ENCODE results near the gene CHFR.
"Not testable (repeated sequence)": the region's sequence is repeated elsewhere in the genome, so short reads cannot be mapped to it uniquely, and the experiment has no call there.

Gene CHFR

DNA sequence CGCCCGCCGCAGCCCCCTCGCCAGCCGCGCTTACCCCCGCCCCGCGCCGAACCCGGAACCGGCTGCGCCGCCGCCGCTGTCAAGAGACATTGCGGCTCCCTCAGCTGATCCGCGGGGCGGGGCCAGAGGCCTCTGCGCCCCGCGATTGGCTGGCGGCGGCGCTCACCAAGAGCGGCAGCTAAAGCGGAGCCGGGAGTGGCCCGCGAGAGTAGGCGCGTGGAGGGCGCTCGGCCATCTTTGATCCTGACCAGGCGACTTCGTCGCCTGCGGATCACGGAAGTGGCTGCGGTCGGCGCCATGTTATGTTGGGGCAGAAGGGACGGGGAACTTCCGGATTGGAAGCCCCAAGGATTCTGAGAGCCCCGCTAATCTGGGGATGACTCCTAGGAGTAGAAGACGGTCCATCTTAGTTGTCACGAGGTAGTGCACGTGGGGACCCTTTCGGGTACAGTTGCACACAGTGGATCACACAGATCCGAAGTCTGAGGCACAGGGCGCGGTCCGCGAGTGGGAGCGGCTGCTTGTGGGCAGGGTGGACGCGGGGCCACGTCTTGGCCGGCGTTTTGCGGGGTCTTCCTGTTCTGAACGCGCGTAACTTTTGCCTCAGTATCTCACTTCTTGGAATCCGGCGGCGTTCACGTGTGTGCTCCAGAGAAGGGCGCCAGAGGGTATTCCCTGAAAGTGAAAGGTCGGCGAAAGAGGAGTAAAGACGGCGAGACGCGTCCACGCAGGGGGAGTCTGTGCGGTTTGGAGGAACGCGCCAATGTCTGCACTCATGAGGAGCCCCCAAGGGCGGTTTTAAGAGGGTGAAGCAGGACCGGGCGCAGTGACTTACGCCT is at the start of gene CHFR:
Gene CHFR, minus strand, starts transcription at position 93 of the 839 bp plus-strand sequence. CDS start 277 bp downstream, outside the sequence.
- peak; percentile 96 for DNase-seq

DNA sequence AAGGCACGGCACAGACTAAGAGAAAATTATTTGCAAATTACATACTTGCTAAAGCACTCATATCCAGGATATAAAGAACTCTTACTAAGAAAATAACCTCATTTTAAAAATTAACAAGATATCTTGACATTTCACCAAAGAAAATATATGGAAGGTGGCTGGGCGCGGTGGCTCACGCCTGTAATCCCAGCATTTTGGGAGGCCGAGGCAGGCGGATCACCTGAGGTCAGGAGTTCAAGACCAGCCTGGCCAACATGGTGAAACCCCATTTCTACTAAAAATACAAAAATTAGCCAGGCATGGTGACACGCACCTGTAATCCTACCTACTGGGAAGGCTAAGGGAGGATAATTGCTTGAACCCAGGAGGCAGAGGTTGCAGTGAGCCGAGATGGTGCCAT is 49.5 kb upstream of the CHFR start:
- DNase-seq, result not testable (repeated sequence)

DNA sequence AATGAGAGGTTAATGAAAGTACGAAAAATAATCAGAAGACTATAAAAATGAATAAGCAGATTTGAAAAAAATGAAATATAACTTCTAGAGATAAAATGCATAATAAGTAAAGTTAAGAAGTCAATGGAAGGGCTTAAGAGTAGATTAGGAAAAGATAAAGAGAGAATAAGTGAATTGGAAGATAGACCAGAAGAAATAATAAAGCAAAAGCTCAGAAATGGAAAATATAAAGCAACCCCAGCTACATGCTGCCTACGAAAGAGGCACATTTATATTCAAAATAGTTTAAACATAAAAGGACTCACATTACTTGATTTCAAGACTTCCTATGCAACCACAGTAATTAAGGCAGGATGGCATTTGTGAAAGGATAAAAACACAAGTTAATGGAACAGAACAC is 48.8 kb upstream of the CHFR start:
- no peak for DNase-seq

DNA sequence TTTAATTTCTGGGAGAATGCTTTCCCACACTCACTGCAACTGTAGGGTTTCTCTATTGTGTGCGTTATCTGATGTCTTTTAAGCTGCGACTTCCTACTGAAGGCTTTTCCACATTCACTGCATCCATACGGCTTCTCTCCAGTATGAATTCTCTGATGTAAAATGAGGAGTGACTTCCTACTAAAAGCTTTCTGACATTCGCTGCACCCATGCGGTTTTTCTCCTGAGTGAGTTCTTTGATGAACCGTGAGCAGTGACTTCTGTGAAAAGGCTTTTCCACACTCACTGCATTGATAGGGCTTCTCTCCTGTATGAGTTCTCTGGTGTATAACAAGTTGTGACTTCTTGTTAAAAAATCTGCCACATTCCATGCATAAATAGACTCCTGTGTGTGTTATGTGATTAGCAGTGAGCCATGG is 39.0 kb upstream of the CHFR start:
- no peak for DNase-seq

GRCh38 chr12:132925597-132926414 is 38.4 kb upstream of the CHFR start:
- no peak for DNase-seq

GRCh38 chr12:132924356-132924755 is 37.0 kb upstream of the CHFR start:
- DNase-seq, result no peak

DNA sequence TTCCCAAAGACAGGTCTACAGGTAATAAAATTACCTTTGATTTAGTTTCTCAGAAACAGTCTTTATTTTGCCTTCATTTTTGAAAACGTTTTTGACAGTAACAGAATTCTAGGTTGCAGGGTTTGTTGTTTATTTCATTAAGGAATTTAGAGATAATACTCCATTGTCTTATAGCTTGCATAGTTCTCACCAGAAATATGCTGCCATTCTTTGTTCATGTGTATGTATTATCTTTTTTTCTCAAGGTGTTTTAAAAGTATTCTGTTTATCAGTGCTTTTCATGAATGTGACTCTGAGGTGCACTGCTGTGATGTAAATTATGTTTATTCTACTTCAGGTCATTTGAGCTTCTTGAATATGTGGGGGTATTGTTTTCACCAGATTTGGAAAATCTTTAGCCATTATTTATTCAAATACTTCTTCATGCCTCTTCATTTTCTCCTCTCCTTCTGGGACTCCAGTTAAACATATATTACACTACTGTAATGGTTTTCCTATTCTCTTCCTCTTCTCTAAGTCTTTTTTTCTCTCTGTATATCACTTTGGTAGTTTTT is 36.0 kb upstream of the CHFR start:
- no peak for DNase-seq

- DNase-seq, result no peak
These were observed 35.3 kb upstream of the CHFR start for GRCh38 chr12:132922676-132923075.

GRCh38 chr12:132921685-132922084 is 34.3 kb upstream of the CHFR start:
- no peak for DNase-seq

GRCh38 chr12:132918680-132919079 is 31.3 kb upstream of the CHFR start:
- DNase-seq, result no peak

GRCh38 chr12:132909030-132909368 is 21.6 kb upstream of the CHFR start:
- DNase-seq, result no peak

DNA sequence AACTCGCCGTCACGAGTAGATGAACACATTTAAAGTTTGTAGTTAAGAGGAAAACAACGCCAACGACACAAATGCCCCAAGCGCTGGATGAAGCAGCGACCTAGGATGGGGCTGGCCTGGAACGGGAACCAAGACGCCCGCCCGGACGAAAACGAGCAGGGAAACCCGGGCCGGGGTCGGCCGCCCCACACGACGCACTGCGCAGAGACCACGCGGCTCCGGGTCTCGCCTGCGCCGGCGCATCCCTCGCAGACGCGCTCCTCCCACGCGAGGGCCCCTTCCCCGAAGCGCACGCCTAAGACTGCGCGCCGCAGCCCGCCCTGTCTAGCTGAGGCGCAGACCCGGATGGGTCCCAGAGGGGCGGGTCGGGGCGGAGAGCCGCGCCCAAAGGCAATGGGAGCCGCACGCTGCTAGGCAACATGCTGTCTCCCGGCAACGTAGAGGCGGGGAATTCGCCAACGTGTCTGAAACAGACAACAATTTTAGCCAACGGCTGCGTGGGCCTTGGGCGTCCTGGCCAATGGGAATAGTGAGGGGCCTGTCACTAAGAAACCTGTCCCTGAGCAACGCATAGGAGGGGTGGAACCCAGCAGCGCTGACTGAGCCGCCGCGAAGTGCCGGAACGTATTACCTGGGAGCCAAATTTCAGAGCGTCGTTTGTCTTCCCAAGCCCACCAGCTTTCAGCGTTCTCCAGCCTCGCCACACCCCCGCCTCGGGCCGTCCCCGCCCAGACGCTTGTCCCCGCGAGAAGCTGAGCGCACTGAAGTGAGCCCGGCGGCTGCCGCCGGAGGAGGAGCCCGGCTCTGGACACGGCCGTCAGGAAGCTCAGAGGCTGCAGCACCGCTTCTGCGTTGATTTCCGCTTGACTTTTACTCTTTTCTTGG is 21.0 kb upstream of the CHFR start:
- peak; percentile 96 to 97 for DNase-seq

DNA sequence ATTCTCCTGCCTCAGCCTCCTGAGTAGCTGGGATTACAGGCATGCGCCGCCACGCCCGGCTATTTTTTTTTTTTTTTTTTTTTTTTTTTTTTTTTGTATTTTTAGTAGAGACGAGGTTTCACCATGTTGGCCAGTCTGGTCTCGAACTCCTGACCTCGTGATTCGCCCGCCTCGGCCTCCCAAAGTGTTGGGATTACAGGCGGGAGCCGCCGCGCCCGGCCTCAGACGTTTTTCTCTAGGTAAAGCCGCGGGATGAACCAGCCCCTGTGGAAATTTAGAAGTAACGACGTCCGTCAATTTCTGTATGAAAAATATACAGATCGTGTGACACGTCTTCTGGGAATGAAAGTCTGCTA is 20.4 kb upstream of the CHFR start:
- DNase-seq, result not testable (repeated sequence)

DNA sequence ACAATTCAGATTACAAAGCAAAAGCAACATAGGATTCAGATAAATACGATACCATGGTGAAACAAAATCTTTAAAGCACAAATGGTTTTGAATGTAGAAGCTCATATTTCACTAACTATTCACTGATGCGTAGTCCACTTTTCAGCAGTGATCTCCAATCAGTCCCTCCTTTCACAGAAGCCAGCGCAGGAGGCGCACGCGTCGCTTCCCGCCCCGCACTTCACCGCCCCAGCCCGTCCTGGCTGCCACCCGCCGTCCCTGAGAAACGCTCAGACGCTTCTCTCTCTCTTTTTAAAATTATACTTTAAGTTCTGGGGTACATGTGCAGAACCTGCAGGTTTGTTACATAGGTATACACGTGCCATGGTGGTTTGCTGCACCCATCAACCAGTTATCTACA is 19.8 kb upstream of the CHFR start:
- no peak for DNase-seq

DNA sequence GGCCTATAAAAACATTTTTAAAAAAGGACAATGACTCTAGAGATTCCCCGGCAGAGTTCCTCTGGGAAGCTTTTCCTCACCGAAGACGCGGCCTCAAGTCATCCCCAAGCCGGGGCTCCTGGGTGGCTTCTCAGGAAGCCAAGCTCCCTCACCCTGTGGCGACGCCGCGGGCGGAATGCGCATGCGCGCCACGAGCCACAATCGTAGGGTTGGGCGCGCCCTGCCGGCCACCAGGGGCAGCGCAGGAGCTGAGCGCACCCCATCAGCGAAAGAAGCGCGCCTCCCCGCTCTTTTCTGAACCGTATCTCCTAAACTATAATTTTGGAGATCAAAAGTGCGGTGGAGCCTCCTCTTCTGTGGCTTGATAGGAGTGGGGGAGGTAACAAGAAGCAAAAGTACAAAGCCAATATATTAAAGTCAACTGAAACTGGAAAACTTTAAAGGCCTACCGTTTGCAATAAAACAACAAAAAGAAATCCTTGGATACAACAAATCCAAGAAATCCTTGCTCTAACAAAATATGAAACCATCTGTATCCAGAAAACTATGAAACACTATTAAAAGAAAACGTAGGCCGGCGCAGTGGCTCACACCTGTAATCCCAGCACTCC is 17.4 kb upstream of the CHFR start:
- peak; percentile 87 to 91 for DNase-seq

GRCh38 chr12:132899033-132899432 is 11.6 kb upstream of the CHFR start:
- no peak for DNase-seq

DNA sequence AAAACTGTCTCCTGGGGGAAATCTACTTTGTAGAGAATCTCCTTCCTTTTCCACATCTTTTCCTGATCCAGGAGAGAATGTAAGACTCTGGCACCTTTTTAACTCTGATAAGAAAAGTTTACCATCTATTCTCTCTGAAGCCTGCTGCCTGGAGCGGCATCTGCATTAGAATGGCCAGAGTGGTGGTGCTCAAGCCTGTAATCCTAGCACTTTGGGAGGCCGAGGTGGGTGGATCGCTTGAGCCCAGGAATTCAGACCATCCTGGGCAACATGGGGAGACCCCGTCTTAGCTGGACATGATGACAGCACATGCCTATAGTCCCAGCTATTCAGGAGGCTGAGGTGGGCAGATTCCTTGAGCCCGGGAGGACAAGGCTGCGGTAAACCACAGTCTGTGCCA is 1.4 kb upstream of the CHFR start:
- no peak for DNase-seq

- DNase-seq, result no peak
These were observed 602 bp downstream of the CHFR start for GRCh38 chr12:132886529-132887477.

DNA sequence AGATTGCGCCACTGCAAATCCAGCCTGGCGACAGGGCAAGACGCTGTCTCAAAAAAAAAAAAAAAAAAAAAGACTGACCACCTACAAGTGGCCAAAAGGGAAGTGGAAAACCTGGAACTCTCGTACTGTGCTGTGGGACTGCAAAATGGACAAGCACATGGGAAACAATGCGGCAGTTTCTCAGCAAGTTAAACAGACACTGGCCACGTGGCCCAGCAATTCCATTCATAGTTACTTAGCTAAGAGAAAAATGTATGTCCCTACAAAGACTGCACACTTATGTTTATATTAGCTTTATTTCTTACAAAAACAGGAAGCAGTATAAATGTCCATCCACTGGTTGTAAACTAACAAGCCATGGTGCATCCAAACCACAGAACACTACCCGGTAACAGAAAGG is 5.6 kb downstream of the CHFR start:
- no peak for DNase-seq

DNA sequence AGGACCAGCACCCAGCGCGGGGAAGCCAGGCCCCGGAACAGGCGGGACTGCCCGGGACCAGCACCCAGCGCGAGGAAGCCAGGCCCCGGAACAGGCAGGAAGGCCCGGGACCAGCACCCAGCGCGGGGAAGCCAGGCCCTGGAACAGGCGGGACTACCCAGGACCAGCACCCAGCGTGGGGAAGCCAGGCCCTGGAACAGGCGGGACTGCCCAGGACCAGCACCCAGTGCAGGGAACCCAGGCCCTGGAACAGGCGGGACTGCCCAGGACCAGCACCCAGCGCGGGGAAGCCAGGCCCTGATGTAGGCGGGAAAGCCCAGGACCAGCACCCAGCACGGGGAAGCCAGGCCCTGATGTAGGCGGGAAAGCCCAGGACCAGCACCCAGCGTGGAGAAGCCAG is 12.8 kb downstream of the CHFR start:
- not testable (repeated sequence) for DNase-seq

DNA sequence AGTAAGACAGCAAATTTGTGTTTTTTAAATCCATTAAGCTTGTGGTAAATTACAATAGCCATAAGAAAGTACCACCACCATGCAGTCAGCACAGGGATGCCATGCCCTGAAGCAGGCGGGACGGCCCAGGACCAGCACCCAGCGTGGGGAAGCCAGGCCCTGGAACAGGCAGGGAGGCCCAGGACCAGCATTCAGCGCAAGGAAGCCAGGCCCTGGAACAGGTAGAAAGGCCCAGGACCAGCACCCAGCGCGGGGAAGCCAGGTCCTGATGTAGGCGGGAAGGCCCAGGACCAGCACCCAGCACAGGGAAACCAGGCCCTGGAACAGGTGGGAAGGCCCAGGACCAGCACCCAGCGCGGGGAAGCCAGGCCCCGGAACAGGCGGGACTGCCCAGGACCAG is 13.2 kb downstream of the CHFR start:
- DNase-seq, result no peak

Data from CD4-positive, alpha-beta T cell treated with Interferon alpha-2 for 1 hour (primary cell).